ENCODE results near the gene ESPL1. TPM values are rescaled to one million over a fixed set of nuclear protein-coding genes. Genes with fewer than 3 reads are reported as not detected.

The ESPL1 gene
- total RNA-seq, 1 donor from 2014 or later = 50.0 TPM

GRCh38 chr12:53320352-53321195, 52.5 kb downstream of the ESPL1 start:
- H3K9me3 Mint-ChIP-seq = no peaks in the 10 kb centered on the region
- peaks cover 27% of the 10 kb centered on the region for H3K4me1 Mint-ChIP-seq (ENCODE audit: unreplicated experiment)
- peak overlapping the region; percentile 99 for H3K4me3 Mint-ChIP-seq
- DNase-seq (ENCODE audit: extremely low spot score, unreplicated experiment) = no peak
- no peaks in the 10 kb centered on the region for H3K36me3 Mint-ChIP-seq
- H3K27me3 Mint-ChIP-seq = no peaks in the 10 kb centered on the region
- no peak for TF ChIP-seq CTCF (conservative IDR thresholded peaks at IDR 0.05)
- H3K27ac Mint-ChIP-seq = peak overlapping the region; percentile 96

- DNase-seq (ENCODE audit: extremely low spot score, unreplicated experiment) = no peak
- Mint-ChIP-seq H3K27ac (peak overlapping the region; percentile 79), H3K9me3 (no peaks in the 10 kb centered on the region), H3K4me3 (peak overlapping the region; percentile 85), H3K36me3 (no peaks in the 10 kb centered on the region), H3K4me1 (ENCODE audit: unreplicated experiment) (peaks cover 35% of the 10 kb centered on the region), H3K27me3 (peaks cover 25% of the 10 kb centered on the region)
- no peak for TF ChIP-seq CTCF (conservative IDR thresholded peaks at IDR 0.05)
Observed at GRCh38 chr12:53324113-53324778, 56.1 kb downstream of the ESPL1 start.

- peak overlapping the region; percentile 85 for H3K4me3 Mint-ChIP-seq
Observed at GRCh38 chr12:53324779-53325510, 56.8 kb downstream of the ESPL1 start.

GRCh38 chr12:53325511-53326061, 57.5 kb downstream of the ESPL1 start:
- peaks cover 33% of the 10 kb centered on the region for H3K4me1 Mint-ChIP-seq (ENCODE audit: unreplicated experiment)
- no peak for DNase-seq (ENCODE audit: extremely low spot score, unreplicated experiment)
- peak overlapping the region; percentile 84 for H3K4me3 Mint-ChIP-seq
- no peaks in the 10 kb centered on the region for H3K9me3 Mint-ChIP-seq
- H3K27me3 Mint-ChIP-seq = peaks cover 32% of the 10 kb centered on the region
- TF ChIP-seq CTCF (conservative IDR thresholded peaks at IDR 0.05) = no peak
- H3K36me3 Mint-ChIP-seq = no peaks in the 10 kb centered on the region
- H3K27ac Mint-ChIP-seq = no peak overlapping the region

More at GRCh38 chr12:53324779-53325510, 56.8 kb downstream of the ESPL1 start:
- DNase-seq (ENCODE audit: extremely low spot score, unreplicated experiment) = peak; percentile 89
- peak; percentile 79 for TF ChIP-seq CTCF (conservative IDR thresholded peaks at IDR 0.05)
- H3K9me3 Mint-ChIP-seq = no peaks in the 10 kb centered on the region
- H3K27ac Mint-ChIP-seq = peak overlapping the region; percentile 79
- H3K36me3 Mint-ChIP-seq = no peaks in the 10 kb centered on the region
- H3K4me1 Mint-ChIP-seq (ENCODE audit: unreplicated experiment) = peaks cover 35% of the 10 kb centered on the region
- peaks cover 28% of the 10 kb centered on the region for H3K27me3 Mint-ChIP-seq

GRCh38 chr12:53326460-53327185, 58.5 kb downstream of the ESPL1 start:
- TF ChIP-seq CTCF (conservative IDR thresholded peaks at IDR 0.05) = no peak
- Mint-ChIP-seq H3K4me3 (peak overlapping the region; percentile 84), H3K27me3 (peaks cover 32% of the 10 kb centered on the region), H3K4me1 (ENCODE audit: unreplicated experiment) (peaks cover 23% of the 10 kb centered on the region), H3K36me3 (no peaks in the 10 kb centered on the region), H3K27ac (no peak overlapping the region), H3K9me3 (no peaks in the 10 kb centered on the region)
- DNase-seq (ENCODE audit: extremely low spot score, unreplicated experiment) = no peak
